ENCODE measurements around the gene TPR. TPM values are rescaled to one million over a fixed set of nuclear protein-coding genes. Genes with fewer than 3 reads are reported as not detected.

The TPR gene
- polyA plus RNA-seq, 2 of the 4 experiments (the other 2 are of a cell fraction), result 49.0 to 93.2 TPM

DNA sequence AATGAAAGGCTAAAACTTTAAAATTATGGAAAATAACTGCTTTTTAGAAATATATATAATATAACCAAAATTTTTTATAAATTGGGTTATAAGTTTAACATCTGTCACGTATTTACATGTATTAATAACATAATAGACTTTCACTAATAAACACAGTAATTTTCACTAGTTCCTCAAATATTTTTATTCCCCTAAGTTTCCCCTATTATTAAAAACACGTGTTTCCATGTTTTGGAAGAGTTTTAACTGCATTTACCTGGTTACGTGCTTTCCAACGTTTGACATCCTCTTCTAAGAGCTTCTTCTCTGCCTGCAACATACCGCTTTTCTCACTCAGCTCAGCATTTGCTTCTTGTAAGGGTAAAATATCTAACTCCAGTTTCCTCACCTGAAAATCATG lies 34.3 kb downstream of the TPR start:
- ChIA-PET CTCF (interaction anchor here (2.1 to 2.3 kb wide), 2 partner anchors 11 to 34 kb away, joined by 7 to 11 read pairs; partner anchors contain the start of genes ODR4 and TPR), POLR2A (no interaction called here)
- no peak overlapping the region for H3K27ac ChIP-seq
- no peaks in the 10 kb centered on the region for H3K9me3 ChIP-seq
- DNase-seq (ENCODE audit: low read depth in 1 of 2, low spot score in 1 of 2), result no peak
- WGBS (ENCODE audit: missing lambda C conversion rate), result 93% methylated on average over 5 of the region's 5 CpGs
- H3K4me1 ChIP-seq, result no peaks in the 10 kb centered on the region
- TF ChIP-seq SREBF2 (IDR thresholded peaks at IDR 0.05), result no peak
- TF ChIP-seq RNF2 (IDR thresholded peaks at IDR 0.05; ENCODE audit: borderline replicate concordance, low read depth), result no peak
- TF ChIP-seq, protein P1, sequence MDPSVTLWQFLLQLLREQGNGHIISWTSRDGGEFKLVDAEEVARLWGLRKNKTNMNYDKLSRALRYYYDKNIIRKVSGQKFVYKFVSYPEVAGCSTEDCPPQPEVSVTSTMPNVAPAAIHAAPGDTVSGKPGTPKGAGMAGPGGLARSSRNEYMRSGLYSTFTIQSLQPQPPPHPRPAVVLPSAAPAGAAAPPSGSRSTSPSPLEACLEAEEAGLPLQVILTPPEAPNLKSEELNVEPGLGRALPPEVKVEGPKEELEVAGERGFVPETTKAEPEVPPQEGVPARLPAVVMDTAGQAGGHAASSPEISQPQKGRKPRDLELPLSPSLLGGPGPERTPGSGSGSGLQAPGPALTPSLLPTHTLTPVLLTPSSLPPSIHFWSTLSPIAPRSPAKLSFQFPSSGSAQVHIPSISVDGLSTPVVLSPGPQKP (IDR thresholded peaks at IDR 0.05; ENCODE audit: low read depth, low read length), result no peak
- TF ChIP-seq, protein P2, sequence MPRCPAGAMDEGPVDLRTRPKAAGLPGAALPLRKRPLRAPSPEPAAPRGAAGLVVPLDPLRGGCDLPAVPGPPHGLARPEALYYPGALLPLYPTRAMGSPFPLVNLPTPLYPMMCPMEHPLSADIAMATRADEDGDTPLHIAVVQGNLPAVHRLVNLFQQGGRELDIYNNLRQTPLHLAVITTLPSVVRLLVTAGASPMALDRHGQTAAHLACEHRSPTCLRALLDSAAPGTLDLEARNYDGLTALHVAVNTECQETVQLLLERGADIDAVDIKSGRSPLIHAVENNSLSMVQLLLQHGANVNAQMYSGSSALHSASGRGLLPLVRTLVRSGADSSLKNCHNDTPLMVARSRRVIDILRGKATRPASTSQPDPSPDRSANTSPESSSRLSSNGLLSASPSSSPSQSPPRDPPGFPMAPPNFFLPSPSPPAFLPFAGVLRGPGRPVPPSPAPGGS (IDR thresholded peaks at IDR 0.05), result no peak
- no peak for TF ChIP-seq TP53 (CRISPR knock-in tag; IDR thresholded peaks at IDR 0.05)
- no peak for TF ChIP-seq FOXS1 (CRISPR knock-in tag; IDR thresholded peaks at IDR 0.05)
- no peak for FAIRE-seq
- no peak overlapping the region for H3K4me2 ChIP-seq
- no peak for ATAC-seq
- H3K4me3 ChIP-seq, result no peak overlapping the region

DNA sequence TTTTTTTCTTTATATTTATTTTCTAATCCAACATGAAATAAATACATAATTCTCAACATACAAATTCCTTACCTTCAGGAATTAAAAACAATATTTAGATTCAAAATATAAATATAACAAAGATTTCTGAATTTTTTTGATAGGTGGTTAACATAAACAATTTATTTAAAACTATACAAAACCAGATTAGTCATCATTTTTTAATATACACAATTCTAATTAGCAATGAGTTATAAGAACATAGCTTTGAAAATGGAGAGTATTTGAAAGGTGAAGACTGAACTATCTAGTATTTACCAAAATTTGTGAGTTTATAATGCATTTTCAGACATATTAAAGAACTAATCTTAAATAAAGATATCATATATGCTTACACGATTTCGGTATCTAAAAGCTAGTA lies 37.5 kb downstream of the TPR start:
- ChIA-PET POLR2A (no interaction called here), CTCF (interaction anchor here (0.7 kb wide), 1 partner anchor 32 kb away, joined by 3 read pairs; no protein-coding TSS in a partner anchor)
- ATAC-seq (no peak), DNase-seq (ENCODE audit: low read depth in 1 of 2, low spot score in 1 of 2) (no peak), FAIRE-seq (no peak)
- 92% methylated on average over 2 of the region's 2 CpGs for WGBS (ENCODE audit: missing lambda C conversion rate)
- H3K9me3 ChIP-seq, result no peaks in the 10 kb centered on the region
- TF ChIP-seq, protein P3, sequence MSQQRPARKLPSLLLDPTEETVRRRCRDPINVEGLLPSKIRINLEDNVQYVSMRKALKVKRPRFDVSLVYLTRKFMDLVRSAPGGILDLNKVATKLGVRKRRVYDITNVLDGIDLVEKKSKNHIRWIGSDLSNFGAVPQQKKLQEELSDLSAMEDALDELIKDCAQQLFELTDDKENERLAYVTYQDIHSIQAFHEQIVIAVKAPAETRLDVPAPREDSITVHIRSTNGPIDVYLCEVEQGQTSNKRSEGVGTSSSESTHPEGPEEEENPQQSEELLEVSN (IDR thresholded peaks at IDR 0.05; ENCODE audit: borderline replicate concordance, low read depth), result no peak
- TF ChIP-seq MAFK (IDR thresholded peaks at IDR 0.05; ENCODE audit: partially characterized antibody) (peak; percentile 58), RCOR1 (IDR thresholded peaks at IDR 0.05; ENCODE audit: low read depth, low read length) (no peak), RAD21 (conservative IDR thresholded peaks at IDR 0.05 in 1 of 2, IDR thresholded peaks at IDR 0.05 in 1 of 2) (no peak)
- no peak overlapping the region for H3K4me2 ChIP-seq
- no peaks in the 10 kb centered on the region for H3K4me1 ChIP-seq
- no peak overlapping the region for H3K27ac ChIP-seq
- no peak overlapping the region for H3K4me3 ChIP-seq

DNA sequence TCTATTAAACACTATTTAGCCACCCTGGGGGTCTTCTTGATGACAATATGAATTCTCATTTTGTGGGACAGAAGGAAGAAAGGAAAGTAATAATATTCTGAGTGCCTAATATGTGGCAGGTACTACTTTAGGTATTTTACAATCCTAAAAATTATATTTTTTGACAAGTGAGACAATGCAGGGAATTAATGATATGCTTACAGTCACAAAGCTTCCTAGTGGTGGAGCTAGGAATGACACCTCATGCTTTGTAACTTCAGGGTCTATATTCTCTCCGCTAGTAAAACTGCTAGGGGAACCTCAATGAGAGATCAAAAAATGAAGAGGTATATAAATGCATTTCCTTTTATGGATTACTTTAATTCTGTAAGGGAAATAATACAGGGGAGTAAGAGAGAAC lies 44.3 kb downstream of the TPR start:
- WGBS (ENCODE audit: missing lambda C conversion rate), result 93% methylated on average over 1 of the region's 1 CpG
- CTCF ChIA-PET, result interaction anchor here (0.6 to 3.6 kb wide), 6 partner anchors 9 to 476 kb away, joined by 3 to 11 read pairs (median 3); no protein-coding TSS in a partner anchor
- FAIRE-seq (no peak), DNase-seq (ENCODE audit: low read depth in 1 of 2, low spot score in 1 of 2) (peak in 1 of 2 experiments; percentile 6), ATAC-seq (peak in 1 of 2 experiments; percentile 76; a peak in 3 of 6 replicates)
- H3K4me3 ChIP-seq, result no peak overlapping the region
- no peak overlapping the region for H3K4me2 ChIP-seq
- POLR2A ChIA-PET, result interaction anchor here (1.0 kb wide), 1 partner anchor 45 kb away, joined by 3 read pairs; the partner anchor contains the start of gene TPR
- H3K9me3 ChIP-seq, result no peaks in the 10 kb centered on the region
- no peak for TF ChIP-seq RNF2 (IDR thresholded peaks at IDR 0.05; ENCODE audit: borderline replicate concordance, low read depth)
- no peak for TF ChIP-seq CBX8 (IDR thresholded peaks at IDR 0.05)
- TF ChIP-seq ZC3H11A (IDR thresholded peaks at IDR 0.05), result no peak
- no peak for TF ChIP-seq GATA3 (IDR thresholded peaks at IDR 0.05; ENCODE audit: borderline replicate concordance)
- TF ChIP-seq JUN (IDR thresholded peaks at IDR 0.05), result no peak
- TF ChIP-seq, protein P4, sequence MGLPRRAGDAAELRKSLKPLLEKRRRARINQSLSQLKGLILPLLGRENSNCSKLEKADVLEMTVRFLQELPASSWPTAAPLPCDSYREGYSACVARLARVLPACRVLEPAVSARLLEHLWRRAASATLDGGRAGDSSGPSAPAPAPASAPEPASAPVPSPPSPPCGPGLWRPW (IDR thresholded peaks at IDR 0.05), result no peak
- TF ChIP-seq KDM5A (IDR thresholded peaks at IDR 0.05), result no peak
- H3K4me1 ChIP-seq, result no peaks in the 10 kb centered on the region
- H3K27ac ChIP-seq, result no peak overlapping the region

DNA sequence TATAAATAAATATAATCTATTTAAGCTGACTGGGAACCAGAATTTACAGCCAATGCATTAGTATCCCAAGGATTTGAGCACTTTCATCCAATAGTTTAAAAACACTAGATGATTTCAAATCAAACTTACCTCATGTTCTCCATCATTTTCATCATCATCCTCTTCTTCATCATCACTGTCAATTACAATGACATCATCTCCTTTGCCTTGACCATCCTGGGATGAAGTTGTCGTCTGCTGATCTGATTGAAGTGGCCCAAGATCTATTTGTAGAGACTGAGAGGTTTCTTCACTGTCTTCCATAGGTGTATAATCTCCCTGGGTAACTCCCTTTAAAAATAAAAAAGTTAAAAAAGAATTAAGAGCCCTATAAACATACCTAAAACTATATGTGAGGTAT lies 47.7 kb downstream of the TPR start:
- no peak for DNase-seq (ENCODE audit: low read depth in 1 of 2, low spot score in 1 of 2)
- no peak; a peak in 1 of 6 replicates for ATAC-seq
- Histone ChIP-seq H3K4me1 (no peaks in the 10 kb centered on the region), H3K4me3 (no peak overlapping the region), H3K4me2 (no peak overlapping the region), H3K9me3 (no peaks in the 10 kb centered on the region), H3K27ac (no peak overlapping the region)
- FAIRE-seq, result no peak
- ChIA-PET CTCF (no interaction called here), POLR2A (no interaction called here)
- 92% methylated on average over 1 of the region's 1 CpG for WGBS (ENCODE audit: missing lambda C conversion rate)
- no peak for TF ChIP-seq RARB (CRISPR knock-in tag; IDR thresholded peaks at IDR 0.05)
- no peak for TF ChIP-seq BHLHE40 (IDR thresholded peaks at IDR 0.05; ENCODE audit: low read depth, low read length)
- TF ChIP-seq POLR2AphosphoS2 (conservative IDR thresholded peaks at IDR 0.05; ENCODE audit: low read length), result no peak
- TF ChIP-seq CBX2 (IDR thresholded peaks at IDR 0.05; ENCODE audit: borderline replicate concordance, low read depth), result no peak
- TF ChIP-seq RFX5 (IDR thresholded peaks at IDR 0.05), result no peak

All from A549 (cell line).